Left ventricle myocardium superior (tissue), 1 donor: ENCODE data around the gene EPHA3. TPM values are rescaled to one million over a fixed set of nuclear protein-coding genes. Genes with fewer than 3 reads are reported as not detected.

Experiments
- ATAC-seq: fragments of 200-7000 bp; cut with Tn5 transposase; one replicate; pipeline ENCODE4 v1.9.1; 2020; ENCODE audit warnings: mild to moderate bottlenecking, moderate library complexity
- DNase-seq: peaks from one replicate; pipeline ENCODE4 v3.0.0-alpha.2; 2020
- intact Hi-C: fragments of 100-400 bp; cut with micrococcal nuclease; formaldehyde crosslinking; loops from one replicate; pipeline ENCODE4 v1.11.0; 2022
- total RNA-seq: library from RNA; stranded (reverse); fragmentation: NEBNext Ultra II Directional; extraction: Animal tissue kit (Norgen Biotek cat#: 25700); gene quantifications from one replicate; pipeline ENCODE4 v1.2.1, GENCODE V29; 2021
- donor health status: DM: no; HTN: yes; CAD: no; lungs with severe emphysema.

Gene EPHA3
- total RNA-seq, 1 donor from 2014 or later: 1.9 TPM

GRCh38 chr3:89395996-89396395, 288.6 kb downstream of the EPHA3 start:
- ATAC-seq (no peak), DNase-seq (no peak)
- intact Hi-C loops: no loop called here

GRCh38 chr3:89402051-89402450, 294.6 kb downstream of the EPHA3 start:
- intact Hi-C loops: no loop called here
- no peak for DNase-seq
- no peak for ATAC-seq

- no peak for ATAC-seq
Observed at GRCh38 chr3:89405176-89405575, 297.8 kb downstream of the EPHA3 start.

GRCh38 chr3:89405593-89405992, 298.2 kb downstream of the EPHA3 start:
- DNase-seq (no peak), ATAC-seq (no peak)
- intact Hi-C loops: no loop called here

More at GRCh38 chr3:89405176-89405575, 297.8 kb downstream of the EPHA3 start:
- no peak for DNase-seq
- intact Hi-C loops: no loop called here

- ATAC-seq (no peak), DNase-seq (no peak)
- intact Hi-C loops: no loop called here
Observed at GRCh38 chr3:89411201-89411600, 303.8 kb downstream of the EPHA3 start.

GRCh38 chr3:89414270-89414669, 306.8 kb downstream of the EPHA3 start:
- DNase-seq (no peak), ATAC-seq (no peak)
- intact Hi-C loops: no loop called here

- DNase-seq (no peak), ATAC-seq (peak; percentile 80)
- intact Hi-C loops: no loop called here
Observed at GRCh38 chr3:89419647-89420241, 312.3 kb downstream of the EPHA3 start.

GRCh38 chr3:89426060-89426459, 318.6 kb downstream of the EPHA3 start:
- no peak for DNase-seq
- intact Hi-C loops: no loop called here
- ATAC-seq: no peak

GRCh38 chr3:89434621-89435380, 327.4 kb downstream of the EPHA3 start:
- ATAC-seq (no peak), DNase-seq (no peak)
- intact Hi-C loops: no loop called here

- intact Hi-C loops: no loop called here
- ATAC-seq (no peak), DNase-seq (no peak)
Observed at GRCh38 chr3:89436846-89437245, 329.4 kb downstream of the EPHA3 start.

- DNase-seq: no peak
- intact Hi-C loops: no loop called here
- ATAC-seq: no peak
Observed at GRCh38 chr3:89440386-89440785, 333.0 kb downstream of the EPHA3 start.

GRCh38 chr3:89441141-89441540, 333.7 kb downstream of the EPHA3 start:
- no peak for ATAC-seq

GRCh38 chr3:89446593-89446992, 339.2 kb downstream of the EPHA3 start:
- intact Hi-C loops: no loop called here
- ATAC-seq (no peak), DNase-seq (no peak)

More at GRCh38 chr3:89441141-89441540, 333.7 kb downstream of the EPHA3 start:
- intact Hi-C loops: no loop called here
- no peak for DNase-seq

- intact Hi-C loops: no loop called here
- DNase-seq (no peak), ATAC-seq (peak; percentile 61)
Observed at GRCh38 chr3:89447243-89447642, 339.8 kb downstream of the EPHA3 start.

- DNase-seq: no peak
- ATAC-seq: no peak
- intact Hi-C loops: no loop called here
Observed at GRCh38 chr3:89449086-89449485, 341.7 kb downstream of the EPHA3 start.

- DNase-seq: no peak
- intact Hi-C loops: no loop called here
- ATAC-seq: no peak
Observed at GRCh38 chr3:89452066-89452465, 344.6 kb downstream of the EPHA3 start.

GRCh38 chr3:89455240-89455639, 347.8 kb downstream of the EPHA3 start:
- ATAC-seq (no peak), DNase-seq (no peak)
- intact Hi-C loops: no loop called here

GRCh38 chr3:89467898-89468363, 360.5 kb downstream of the EPHA3 start:
- ATAC-seq: peak; percentile 49
- no peak for DNase-seq
- intact Hi-C loops: no loop called here

GRCh38 chr3:89472101-89472500, 364.7 kb downstream of the EPHA3 start:
- ATAC-seq (no peak), DNase-seq (no peak)
- intact Hi-C loops: no loop called here

- intact Hi-C loops: no loop called here
- no peak for DNase-seq
- no peak for ATAC-seq
Observed at GRCh38 chr3:89474333-89475130, 367.1 kb downstream of the EPHA3 start.
